Head of caudate nucleus (tissue), 42 donors: ENCODE data around the gene NOVA1.

ENCODE experiments used
- DNase-seq, 42 donors: peaks; one replicate each; pipeline versions ENCODE4 v3.0.0 to v3.0.0-alpha.2; 2020 to 2021; ENCODE audit warnings: mixed read lengths in 7 of 42
- intact Hi-C: fragments of 100-400 bp; cut with DNase I; formaldehyde crosslinking; loops from one replicate; pipeline ENCODE4 v1.15.0; 2022

The NOVA1 gene

GRCh38 chr14:26595926-26596542 lies 1.8 kb downstream of the NOVA1 start:
- DNase-seq, result no peak

GRCh38 chr14:26594756-26595545 lies 2.9 kb downstream of the NOVA1 start:
- no peak for DNase-seq
- intact Hi-C loops, result no loop called here

More at GRCh38 chr14:26595926-26596542, 1.8 kb downstream of the NOVA1 start:
- intact Hi-C loops, result no loop called here

- intact Hi-C loops, result no loop called here
- DNase-seq, result no peak
These were observed 3.7 kb downstream of the NOVA1 start for GRCh38 chr14:26594148-26594547.

- intact Hi-C loops, result no loop called here
- DNase-seq, result no peak
These were observed 4.5 kb downstream of the NOVA1 start for GRCh38 chr14:26593357-26593756.

GRCh38 chr14:26589925-26590324 lies 7.9 kb downstream of the NOVA1 start:
- DNase-seq, result no peak
- intact Hi-C loops, result no loop called here

- intact Hi-C loops, result no loop called here
- DNase-seq, result no peak
These were observed 20.1 kb downstream of the NOVA1 start for GRCh38 chr14:26577711-26578110.

- intact Hi-C loops, result no loop called here
- no peak for DNase-seq
These were observed 43.6 kb downstream of the NOVA1 start for GRCh38 chr14:26554069-26554772.

- DNase-seq, result no peak
- intact Hi-C loops, result no loop called here
These were observed 48.3 kb downstream of the NOVA1 start for GRCh38 chr14:26549571-26549970.

- DNase-seq, result no peak
These were observed 49.4 kb downstream of the NOVA1 start for GRCh38 chr14:26548406-26548805.

GRCh38 chr14:26538176-26538575 lies 59.7 kb downstream of the NOVA1 start:
- no peak for DNase-seq
- intact Hi-C loops, result no loop called here

More at GRCh38 chr14:26548406-26548805, 49.4 kb downstream of the NOVA1 start:
- intact Hi-C loops, result no loop called here

- no peak for DNase-seq
- intact Hi-C loops, result no loop called here
These were observed 65.9 kb downstream of the NOVA1 start for GRCh38 chr14:26531894-26532293.

- DNase-seq, result no peak
- intact Hi-C loops, result no loop called here
These were observed 69.2 kb downstream of the NOVA1 start for GRCh38 chr14:26528415-26529182.

GRCh38 chr14:26527095-26527494 lies 70.7 kb downstream of the NOVA1 start:
- intact Hi-C loops, result no loop called here
- DNase-seq, result no peak

GRCh38 chr14:26526137-26526536 lies 71.7 kb downstream of the NOVA1 start:
- no peak for DNase-seq
- intact Hi-C loops, result no loop called here

- intact Hi-C loops, result no loop called here
- DNase-seq, result no peak
These were observed 72.7 kb downstream of the NOVA1 start for GRCh38 chr14:26525085-26525484.

- intact Hi-C loops, result no loop called here
- no peak for DNase-seq
These were observed 74.9 kb downstream of the NOVA1 start for GRCh38 chr14:26522967-26523366.

GRCh38 chr14:26517771-26518170 lies 80.1 kb downstream of the NOVA1 start:
- intact Hi-C loops, result no loop called here
- no peak for DNase-seq

- DNase-seq, result no peak
- intact Hi-C loops, result no loop called here
These were observed 97.8 kb downstream of the NOVA1 start for GRCh38 chr14:26500028-26500427.

GRCh38 chr14:26499546-26499945 lies 98.3 kb downstream of the NOVA1 start:
- DNase-seq, result no peak
- intact Hi-C loops, result no loop called here

GRCh38 chr14:26486922-26487321 lies 110.9 kb downstream of the NOVA1 start:
- DNase-seq, result no peak
- intact Hi-C loops, result no loop called here
